Measurements from ENCODE around the gene PTGER3. TPM values are rescaled to one million over a fixed set of nuclear protein-coding genes. Genes with fewer than 3 reads are reported as not detected.

PTGER3 gene
- total RNA-seq, 1 experiment from 2014 or later, result 0.09 TPM

- Mint-ChIP-seq H3K9me3 (ENCODE audit: low read depth, unreplicated experiment) (peaks cover 12% of the 10 kb centered on the region), H3K27me3 (ENCODE audit: unreplicated experiment) (no peaks in the 10 kb centered on the region), H3K4me3 (ENCODE audit: low read depth, unreplicated experiment) (no peak overlapping the region), H3K27ac (ENCODE audit: unreplicated experiment) (no peak overlapping the region), H3K4me1 (ENCODE audit: low read depth, unreplicated experiment) (no peaks in the 10 kb centered on the region), H3K36me3 (ENCODE audit: insufficient read depth, unreplicated experiment) (no peaks in the 10 kb centered on the region)
- CTCF ChIA-PET, result no interaction called here
- intact Hi-C loops (cut with micrococcal nuclease; ENCODE audit: unreplicated experiment), result no loop called here
- no TSS peak for BruUV-seq (replicated peaks)
- TF ChIP-seq CTCF (IDR thresholded peaks at IDR 0.05; ENCODE audit: unreplicated experiment), result peak; percentile 16
- DNase-seq, result no peak
Measured at GRCh38 chr1:70966018-70966638, 81.5 kb downstream of the PTGER3 start.

- Mint-ChIP-seq H3K27me3 (ENCODE audit: unreplicated experiment) (no peaks in the 10 kb centered on the region), H3K4me3 (ENCODE audit: low read depth, unreplicated experiment) (no peak overlapping the region), H3K36me3 (ENCODE audit: insufficient read depth, unreplicated experiment) (no peaks in the 10 kb centered on the region), H3K9me3 (ENCODE audit: low read depth, unreplicated experiment) (peaks cover 12% of the 10 kb centered on the region), H3K4me1 (ENCODE audit: low read depth, unreplicated experiment) (no peaks in the 10 kb centered on the region), H3K27ac (ENCODE audit: unreplicated experiment) (no peak overlapping the region)
- intact Hi-C loops (cut with micrococcal nuclease; ENCODE audit: unreplicated experiment), result no loop called here
- CTCF ChIA-PET, result no interaction called here
- no peak for DNase-seq
- no peak for TF ChIP-seq CTCF (IDR thresholded peaks at IDR 0.05; ENCODE audit: unreplicated experiment)
- BruUV-seq (replicated peaks), result no TSS peak
Measured at GRCh38 chr1:70963374-70963773, 84.2 kb downstream of the PTGER3 start.

GRCh38 chr1:70961374-70961975 lies 86.1 kb downstream of the PTGER3 start:
- Mint-ChIP-seq H3K4me3 (ENCODE audit: low read depth, unreplicated experiment) (no peak overlapping the region), H3K9me3 (ENCODE audit: low read depth, unreplicated experiment) (peaks cover 12% of the 10 kb centered on the region), H3K4me1 (ENCODE audit: low read depth, unreplicated experiment) (no peaks in the 10 kb centered on the region), H3K36me3 (ENCODE audit: insufficient read depth, unreplicated experiment) (no peaks in the 10 kb centered on the region), H3K27me3 (ENCODE audit: unreplicated experiment) (no peaks in the 10 kb centered on the region), H3K27ac (ENCODE audit: unreplicated experiment) (no peak overlapping the region)
- no peak for DNase-seq
- TF ChIP-seq CTCF (IDR thresholded peaks at IDR 0.05; ENCODE audit: unreplicated experiment), result no peak
- CTCF ChIA-PET, result no interaction called here
- BruUV-seq (replicated peaks), result no TSS peak
- intact Hi-C loops (cut with micrococcal nuclease; ENCODE audit: unreplicated experiment), result no loop called here

GRCh38 chr1:70948396-70949017 lies 99.1 kb downstream of the PTGER3 start:
- Mint-ChIP-seq H3K9me3 (ENCODE audit: low read depth, unreplicated experiment) (peaks cover 5% of the 10 kb centered on the region), H3K4me3 (ENCODE audit: low read depth, unreplicated experiment) (no peak overlapping the region), H3K4me1 (ENCODE audit: low read depth, unreplicated experiment) (no peaks in the 10 kb centered on the region), H3K27me3 (ENCODE audit: unreplicated experiment) (no peaks in the 10 kb centered on the region), H3K27ac (ENCODE audit: unreplicated experiment) (no peak overlapping the region), H3K36me3 (ENCODE audit: insufficient read depth, unreplicated experiment) (no peaks in the 10 kb centered on the region)
- no peak for TF ChIP-seq CTCF (IDR thresholded peaks at IDR 0.05; ENCODE audit: unreplicated experiment)
- intact Hi-C loops (cut with micrococcal nuclease; ENCODE audit: unreplicated experiment), result no loop called here
- CTCF ChIA-PET, result no interaction called here
- DNase-seq, result no peak
- no TSS peak for BruUV-seq (replicated peaks)

Measured in Calu3 (cell line).